ENCODE data around the gene ELOVL7. TPM values are rescaled to one million over a fixed set of nuclear protein-coding genes. Genes with fewer than 3 reads are reported as not detected.

Gene ELOVL7
- total RNA-seq, 1 experiment from 2014 or later = 20.0 TPM

GRCh38 chr5:60789551-60789950 lies 54.5 kb downstream of the ELOVL7 start:
- no TSS peak for BruUV-seq (replicated peaks)
- no peak for TF ChIP-seq YY1 (IDR thresholded peaks at IDR 0.05; ENCODE audit: extremely low read depth, insufficient replicate concordance, low read depth, low read length)
- TF ChIP-seq, protein P1, sequence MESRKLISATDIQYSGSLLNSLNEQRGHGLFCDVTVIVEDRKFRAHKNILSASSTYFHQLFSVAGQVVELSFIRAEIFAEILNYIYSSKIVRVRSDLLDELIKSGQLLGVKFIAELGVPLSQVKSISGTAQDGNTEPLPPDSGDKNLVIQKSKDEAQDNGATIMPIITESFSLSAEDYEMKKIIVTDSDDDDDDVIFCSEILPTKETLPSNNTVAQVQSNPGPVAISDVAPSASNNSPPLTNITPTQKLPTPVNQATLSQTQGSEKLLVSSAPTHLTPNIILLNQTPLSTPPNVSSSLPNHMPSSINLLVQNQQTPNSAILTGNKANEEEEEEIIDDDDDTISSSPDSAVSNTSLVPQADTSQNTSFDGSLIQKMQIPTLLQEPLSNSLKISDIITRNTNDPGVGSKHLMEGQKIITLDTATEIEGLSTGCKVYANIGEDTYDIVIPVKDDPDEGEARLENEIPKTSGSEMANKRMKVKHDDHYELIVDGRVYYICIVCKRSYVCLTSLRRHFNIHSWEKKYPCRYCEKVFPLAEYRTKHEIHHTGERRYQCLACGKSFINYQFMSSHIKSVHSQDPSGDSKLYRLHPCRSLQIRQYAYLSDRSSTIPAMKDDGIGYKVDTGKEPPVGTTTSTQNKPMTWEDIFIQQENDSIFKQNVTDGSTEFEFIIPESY (IDR thresholded peaks at IDR 0.05; ENCODE audit: extremely low read depth, insufficient replicate concordance, low read length) = no peak
- no peak for TF ChIP-seq MAX (IDR thresholded peaks at IDR 0.05)
- TF ChIP-seq POLR2AphosphoS5 (IDR thresholded peaks at IDR 0.05; ENCODE audit: low read depth, low read length) = no peak
- no peak for TF ChIP-seq EGR1 (IDR thresholded peaks at IDR 0.05; ENCODE audit: low read depth)
- TF ChIP-seq SRF (IDR thresholded peaks at IDR 0.05; ENCODE audit: low read depth) = no peak
- TF ChIP-seq, protein P2, sequence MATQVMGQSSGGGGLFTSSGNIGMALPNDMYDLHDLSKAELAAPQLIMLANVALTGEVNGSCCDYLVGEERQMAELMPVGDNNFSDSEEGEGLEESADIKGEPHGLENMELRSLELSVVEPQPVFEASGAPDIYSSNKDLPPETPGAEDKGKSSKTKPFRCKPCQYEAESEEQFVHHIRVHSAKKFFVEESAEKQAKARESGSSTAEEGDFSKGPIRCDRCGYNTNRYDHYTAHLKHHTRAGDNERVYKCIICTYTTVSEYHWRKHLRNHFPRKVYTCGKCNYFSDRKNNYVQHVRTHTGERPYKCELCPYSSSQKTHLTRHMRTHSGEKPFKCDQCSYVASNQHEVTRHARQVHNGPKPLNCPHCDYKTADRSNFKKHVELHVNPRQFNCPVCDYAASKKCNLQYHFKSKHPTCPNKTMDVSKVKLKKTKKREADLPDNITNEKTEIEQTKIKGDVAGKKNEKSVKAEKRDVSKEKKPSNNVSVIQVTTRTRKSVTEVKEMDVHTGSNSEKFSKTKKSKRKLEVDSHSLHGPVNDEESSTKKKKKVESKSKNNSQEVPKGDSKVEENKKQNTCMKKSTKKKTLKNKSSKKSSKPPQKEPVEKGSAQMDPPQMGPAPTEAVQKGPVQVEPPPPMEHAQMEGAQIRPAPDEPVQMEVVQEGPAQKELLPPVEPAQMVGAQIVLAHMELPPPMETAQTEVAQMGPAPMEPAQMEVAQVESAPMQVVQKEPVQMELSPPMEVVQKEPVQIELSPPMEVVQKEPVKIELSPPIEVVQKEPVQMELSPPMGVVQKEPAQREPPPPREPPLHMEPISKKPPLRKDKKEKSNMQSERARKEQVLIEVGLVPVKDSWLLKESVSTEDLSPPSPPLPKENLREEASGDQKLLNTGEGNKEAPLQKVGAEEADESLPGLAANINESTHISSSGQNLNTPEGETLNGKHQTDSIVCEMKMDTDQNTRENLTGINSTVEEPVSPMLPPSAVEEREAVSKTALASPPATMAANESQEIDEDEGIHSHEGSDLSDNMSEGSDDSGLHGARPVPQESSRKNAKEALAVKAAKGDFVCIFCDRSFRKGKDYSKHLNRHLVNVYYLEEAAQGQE (IDR thresholded peaks at IDR 0.05; ENCODE audit: low read depth) = no peak
- no peak for TF ChIP-seq CTCF (IDR thresholded peaks at IDR 0.05 in 2 of 3, conservative IDR thresholded peaks at IDR 0.05 in 1 of 3; ENCODE audit: borderline replicate concordance in 1 of 3, insufficient read depth in 1 of 3, low read depth in 2 of 3, low read length in 2 of 3)
- TF ChIP-seq SIN3A (IDR thresholded peaks at IDR 0.05; ENCODE audit: low read depth) = no peak
- TF ChIP-seq FOSL1 (IDR thresholded peaks at IDR 0.05; ENCODE audit: low read depth) = no peak
- no peak for TF ChIP-seq CEBPB (IDR thresholded peaks at IDR 0.05; ENCODE audit: low read depth)
- TF ChIP-seq RAD21 (IDR thresholded peaks at IDR 0.05; ENCODE audit: low read depth) = no peak
- TF ChIP-seq CBX3 (IDR thresholded peaks at IDR 0.05; ENCODE audit: low read depth) = no peak
- TF ChIP-seq ELF1 (IDR thresholded peaks at IDR 0.05; ENCODE audit: borderline replicate concordance, low read depth) = no peak
- no peak for TF ChIP-seq SP1 (IDR thresholded peaks at IDR 0.05; ENCODE audit: low read depth)
- no peak for TF ChIP-seq POLR2A (IDR thresholded peaks at IDR 0.05; ENCODE audit: borderline replicate concordance, extremely low read depth, insufficient read depth, insufficient read length)
- TF ChIP-seq JUND (IDR thresholded peaks at IDR 0.05) = no peak
- TF ChIP-seq ZFX (IDR thresholded peaks at IDR 0.05) = no peak
- TF ChIP-seq ATF3 (IDR thresholded peaks at IDR 0.05) = no peak
- H3K4me2 ChIP-seq (ENCODE audit: low read length) = no peak overlapping the region
- no peaks in the 10 kb centered on the region for H3K9me3 ChIP-seq (ENCODE audit: control insufficient read depth in 1 of 2, insufficient read depth in 1 of 2, low read depth in 1 of 2, low read length in 2 of 2)
- no peaks in the 10 kb centered on the region for H3K79me2 ChIP-seq (ENCODE audit: insufficient read depth, low read length)
- ATAC-seq = no peak
- no peaks in the 10 kb centered on the region for H3K9me2 ChIP-seq (ENCODE audit: insufficient read depth)
- no peaks in the 10 kb centered on the region for H3K27me3 ChIP-seq (ENCODE audit: insufficient read depth, low read length)
- no peaks in the 10 kb centered on the region for H4K20me1 ChIP-seq (ENCODE audit: insufficient read depth)
- intact Hi-C loops (cut with micrococcal nuclease) = no loop called here
- no peaks in the 10 kb centered on the region for H3K4me1 ChIP-seq (ENCODE audit: control insufficient read depth in 1 of 2, insufficient read depth in 2 of 2, low read length in 2 of 2)
- H3K36me3 ChIP-seq (ENCODE audit: control insufficient read depth in 1 of 2, insufficient read depth in 2 of 2, low read length in 2 of 2) = no peaks in the 10 kb centered on the region
- no peak overlapping the region for H3K4me3 ChIP-seq (replicated peaks in 1 of 2; ENCODE audit: low read depth in 1 of 2, low read length in 2 of 2)
- no peak for DNase-seq (ENCODE audit: low read depth, low spot score)
- no peak overlapping the region for H3K9ac ChIP-seq (ENCODE audit: low read length)
- POLR2A ChIA-PET = no interaction called here
- RAD21 ChIA-PET (ENCODE audit: low non-redundant PET in 1 of 2, low total read pairs in 2 of 2, uncharacterized antibody in 2 of 2, unreplicated experiment in 2 of 2) = no interaction called here
- no peak overlapping the region for H3K27ac ChIP-seq (ENCODE audit: low read depth, low read length)
- no peak overlapping the region for H2AFZ ChIP-seq (ENCODE audit: low read depth, low read length, poor library complexity, severe bottlenecking)
- CTCF ChIA-PET = no interaction called here
